K562 (cell line): Measurements from ENCODE around the gene PSAP. TPM values are rescaled to one million over a fixed set of nuclear protein-coding genes. Genes with fewer than 3 reads are reported as not detected.

Source experiments
- ARNT ChIP-seq, 2 experiments: fragments of 450-650 bp; IDR thresholded peaks; 2 replicates each; pipeline ENCODE4 v1.6.1; 2016; ENCODE audit warnings: mild to moderate bottlenecking in 1 of 2
- CXXC5 ChIP-seq: fragments of 250-450 bp; sonication (Bioruptor Pico); IDR thresholded peaks from 2 replicates; pipeline ENCODE4 v1.8.0; 2022; ENCODE audit warnings: inconsistent platforms, mild to moderate bottlenecking, moderate library complexity
- GTF2A2 ChIP-seq: IDR thresholded peaks from 2 replicates; pipeline ENCODE4 v1.6.1; 2016; ENCODE audit warnings: mild to moderate bottlenecking, missing genetic modification characterization, missing compliant biosample characterization
- HIVEP1 ChIP-seq: fragments of 250-450 bp; sonication (Bioruptor Pico); IDR thresholded peaks from 2 replicates; pipeline ENCODE4 v1.4.0; 2020; ENCODE audit warnings: mild to moderate bottlenecking
- KLF16 ChIP-seq: IDR thresholded peaks from 2 replicates; pipeline ENCODE4 v1.6.1; 2016; ENCODE audit warnings: antibody characterized with exemption
- NR0B1 ChIP-seq: fragments of 450-650 bp; IDR thresholded peaks from one replicate; pipeline ENCODE4 v1.6.1; 2018; ENCODE audit warnings: mild to moderate bottlenecking, moderate library complexity; ENCODE audit not compliant: partially characterized antibody
- POU5F1 ChIP-seq: fragments of 150-350 bp; IDR thresholded peaks from 2 replicates; pipeline ENCODE4 v1.6.1; 2014; ENCODE audit warnings: borderline replicate concordance, low read length, low read depth, mild to moderate bottlenecking; ENCODE audit not compliant: partially characterized antibody
- RAD21 ChIP-seq, 2 experiments: fragments of 250-450 bp in 1 of 2; fragments of 450-650 bp in 1 of 2; sonication (Bioruptor Pico) in 1 of 2; formaldehyde crosslinking in 1 of 2; IDR thresholded peaks in 1 of 2; conservative IDR thresholded peaks in 1 of 2; 2 replicates each; pipeline versions ENCODE4 v1.4.0 to v1.8.0; 2020 to 2022; ENCODE audit warnings: mild to moderate bottlenecking in 2 of 2, moderate library complexity in 1 of 2
- RBFOX2 ChIP-seq: fragments of 200-400 bp; formaldehyde crosslinking; IDR thresholded peaks from 2 replicates; pipeline ENCODE4 v1.6.1; 2017; ENCODE audit warnings: low read depth, mild to moderate bottlenecking, low read length, moderate library complexity
- TARDBP ChIP-seq: fragments of 450-650 bp; IDR thresholded peaks from 2 replicates; pipeline ENCODE4 v1.6.1; 2016
- ZNF124 ChIP-seq: sonication (generic); formaldehyde crosslinking; IDR thresholded peaks from 2 replicates; pipeline ENCODE4 v1.8.1; 2022; ENCODE audit warnings: missing genetic modification reagents
- polyA plus RNA-seq, 8 experiments: library from polyadenylated mRNA; depleted of rRNA in 4 of 8; stranded (reverse) in 5 of 8; unstranded in 3 of 8; fragments of >200 nt; fragmentation: Nextera tagmentation in 2 of 8; fragmentation: Illumina TruSeq in 1 of 8; extraction: Ambion mirVana in 2 of 8; extraction: Trizol in 1 of 8; gene quantifications; 2 replicates each; pipeline versions ENCODE4 v1.2.1 to v1.2.3, GENCODE V29; 2011 to 2014; ENCODE audit warnings: inconsistent platforms in 1 of 8, missing spikeins in 1 of 8
- total RNA-seq, 7 experiments: library from RNA; depleted of rRNA in 6 of 7; stranded (reverse); fragments of >200 nt in 6 of 7; fragmentation: Illumina TruSeq in 2 of 7; extraction: Trizol in 2 of 7; gene quantifications; 2 replicates each; pipeline versions ENCODE4 v1.2.1 to v1.2.3, GENCODE V29; 2011 to 2021; ENCODE audit warnings: low replicate concordance in 1 of 7
- TF ChIP-seq, protein P1 (sequence below), 2 experiments: fragments of 450-650 bp; formaldehyde crosslinking in 1 of 2; IDR thresholded peaks; 2 replicates each; pipeline versions ENCODE4 v1.4.0 to v1.6.1; 2014 to 2020; ENCODE audit warnings: mild to moderate bottlenecking in 2 of 2, borderline replicate concordance in 1 of 2, low read depth in 1 of 2
- TF ChIP-seq, protein P2 (sequence below): fragments of 450-650 bp; IDR thresholded peaks from 2 replicates; pipeline ENCODE4 v1.6.1; 2016; ENCODE audit warnings: borderline replicate concordance
- TF ChIP-seq, protein P3 (sequence below): fragments of 450-650 bp; IDR thresholded peaks from 2 replicates; pipeline ENCODE4 v1.6.1; 2014; ENCODE audit warnings: low read depth, mild to moderate bottlenecking, moderate library complexity, borderline replicate concordance

The PSAP gene
- total and polyA plus RNA-seq, 9 of the 15 experiments (the other 6 are each of a cell fraction or from before 2014, with no cell fraction given): 245 to 700 (median 429) TPM

GRCh38 chr10:71849461-71849908 lies 1.6 kb downstream of the PSAP start (continued):
- TF ChIP-seq, protein P1, sequence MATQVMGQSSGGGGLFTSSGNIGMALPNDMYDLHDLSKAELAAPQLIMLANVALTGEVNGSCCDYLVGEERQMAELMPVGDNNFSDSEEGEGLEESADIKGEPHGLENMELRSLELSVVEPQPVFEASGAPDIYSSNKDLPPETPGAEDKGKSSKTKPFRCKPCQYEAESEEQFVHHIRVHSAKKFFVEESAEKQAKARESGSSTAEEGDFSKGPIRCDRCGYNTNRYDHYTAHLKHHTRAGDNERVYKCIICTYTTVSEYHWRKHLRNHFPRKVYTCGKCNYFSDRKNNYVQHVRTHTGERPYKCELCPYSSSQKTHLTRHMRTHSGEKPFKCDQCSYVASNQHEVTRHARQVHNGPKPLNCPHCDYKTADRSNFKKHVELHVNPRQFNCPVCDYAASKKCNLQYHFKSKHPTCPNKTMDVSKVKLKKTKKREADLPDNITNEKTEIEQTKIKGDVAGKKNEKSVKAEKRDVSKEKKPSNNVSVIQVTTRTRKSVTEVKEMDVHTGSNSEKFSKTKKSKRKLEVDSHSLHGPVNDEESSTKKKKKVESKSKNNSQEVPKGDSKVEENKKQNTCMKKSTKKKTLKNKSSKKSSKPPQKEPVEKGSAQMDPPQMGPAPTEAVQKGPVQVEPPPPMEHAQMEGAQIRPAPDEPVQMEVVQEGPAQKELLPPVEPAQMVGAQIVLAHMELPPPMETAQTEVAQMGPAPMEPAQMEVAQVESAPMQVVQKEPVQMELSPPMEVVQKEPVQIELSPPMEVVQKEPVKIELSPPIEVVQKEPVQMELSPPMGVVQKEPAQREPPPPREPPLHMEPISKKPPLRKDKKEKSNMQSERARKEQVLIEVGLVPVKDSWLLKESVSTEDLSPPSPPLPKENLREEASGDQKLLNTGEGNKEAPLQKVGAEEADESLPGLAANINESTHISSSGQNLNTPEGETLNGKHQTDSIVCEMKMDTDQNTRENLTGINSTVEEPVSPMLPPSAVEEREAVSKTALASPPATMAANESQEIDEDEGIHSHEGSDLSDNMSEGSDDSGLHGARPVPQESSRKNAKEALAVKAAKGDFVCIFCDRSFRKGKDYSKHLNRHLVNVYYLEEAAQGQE (IDR thresholded peaks at IDR 0.05; ENCODE audit: borderline replicate concordance): no peak
- TF ChIP-seq, protein P1 (CRISPR knock-in tag; IDR thresholded peaks at IDR 0.05; ENCODE audit: low read depth): no peak
- TF ChIP-seq RAD21 (CRISPR knock-in tag; conservative IDR thresholded peaks at IDR 0.05 in 1 of 2, IDR thresholded peaks at IDR 0.05 in 1 of 2) (no peak), TARDBP (no peak), HIVEP1 (CRISPR knock-in tag) (no peak), POU5F1 (no peak), CXXC5 (CRISPR knock-in tag) (no peak), KLF16 (no peak), GTF2A2 (tag) (peak; percentile 32; the same call in 1 of the 2 replicates), NR0B1 (no peak), RBFOX2 (peak; percentile 56), ARNT (IDR thresholded peaks at IDR 0.05) (no peak; a peak in 1 of 4 replicates), ZNF124 (no peak)
- TF ChIP-seq, protein P2, sequence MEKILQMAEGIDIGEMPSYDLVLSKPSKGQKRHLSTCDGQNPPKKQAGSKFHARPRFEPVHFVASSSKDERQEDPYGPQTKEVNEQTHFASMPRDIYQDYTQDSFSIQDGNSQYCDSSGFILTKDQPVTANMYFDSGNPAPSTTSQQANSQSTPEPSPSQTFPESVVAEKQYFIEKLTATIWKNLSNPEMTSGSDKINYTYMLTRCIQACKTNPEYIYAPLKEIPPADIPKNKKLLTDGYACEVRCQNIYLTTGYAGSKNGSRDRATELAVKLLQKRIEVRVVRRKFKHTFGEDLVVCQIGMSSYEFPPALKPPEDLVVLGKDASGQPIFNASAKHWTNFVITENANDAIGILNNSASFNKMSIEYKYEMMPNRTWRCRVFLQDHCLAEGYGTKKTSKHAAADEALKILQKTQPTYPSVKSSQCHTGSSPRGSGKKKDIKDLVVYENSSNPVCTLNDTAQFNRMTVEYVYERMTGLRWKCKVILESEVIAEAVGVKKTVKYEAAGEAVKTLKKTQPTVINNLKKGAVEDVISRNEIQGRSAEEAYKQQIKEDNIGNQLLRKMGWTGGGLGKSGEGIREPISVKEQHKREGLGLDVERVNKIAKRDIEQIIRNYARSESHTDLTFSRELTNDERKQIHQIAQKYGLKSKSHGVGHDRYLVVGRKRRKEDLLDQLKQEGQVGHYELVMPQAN: peak; percentile 60; the same call in 1 of the 2 replicates
- TF ChIP-seq, protein P3, sequence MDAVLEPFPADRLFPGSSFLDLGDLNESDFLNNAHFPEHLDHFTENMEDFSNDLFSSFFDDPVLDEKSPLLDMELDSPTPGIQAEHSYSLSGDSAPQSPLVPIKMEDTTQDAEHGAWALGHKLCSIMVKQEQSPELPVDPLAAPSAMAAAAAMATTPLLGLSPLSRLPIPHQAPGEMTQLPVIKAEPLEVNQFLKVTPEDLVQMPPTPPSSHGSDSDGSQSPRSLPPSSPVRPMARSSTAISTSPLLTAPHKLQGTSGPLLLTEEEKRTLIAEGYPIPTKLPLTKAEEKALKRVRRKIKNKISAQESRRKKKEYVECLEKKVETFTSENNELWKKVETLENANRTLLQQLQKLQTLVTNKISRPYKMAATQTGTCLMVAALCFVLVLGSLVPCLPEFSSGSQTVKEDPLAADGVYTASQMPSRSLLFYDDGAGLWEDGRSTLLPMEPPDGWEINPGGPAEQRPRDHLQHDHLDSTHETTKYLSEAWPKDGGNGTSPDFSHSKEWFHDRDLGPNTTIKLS: no peak
